Activated naive CD4-positive, alpha-beta T cell treated with anti-CD3 and anti-CD28 coated beads, Interleukin-2, amount 50 U/mL, for 72 hours (primary cell): ENCODE data around the gene SETBP1. TPM values are rescaled to one million over a fixed set of nuclear protein-coding genes. Genes with fewer than 3 reads are reported as not detected.

Experiments
- ATAC-seq, 2 donors: fragments of 150-1000 bp; cut with Tn5 transposase; 2 replicates each; pipeline ENCODE4 v1.10.0; 2021; ENCODE audit warnings: mild to moderate bottlenecking in 2 of 2, moderate library complexity in 2 of 2
- DNase-seq, 2 donors: peaks; one replicate each; pipeline ENCODE4 v3.0.0; 2021 to 2022; ENCODE audit warnings: low spot score in 2 of 2
- H3K27ac Mint-ChIP-seq, 2 donors: one replicate each; pipeline ENCODE4 v1.8.0; 2022; ENCODE audit warnings: mild to moderate bottlenecking in 2 of 2, mixed read lengths in 2 of 2
- H3K36me3 Mint-ChIP-seq, 2 donors: one replicate each; pipeline ENCODE4 v1.8.0; 2022; ENCODE audit warnings: mixed read lengths in 2 of 2
- H3K9me3 Mint-ChIP-seq, 2 donors: one replicate each; pipeline ENCODE4 v1.8.0; 2022; ENCODE audit warnings: mixed read lengths in 2 of 2
- total RNA-seq, 2 donors: library from RNA; stranded (reverse); gene quantifications; one replicate each; pipeline ENCODE4 v1.2.3, GENCODE V29; 2022

The SETBP1 gene
- total RNA-seq, 2 donors from 2014 or later, result 1.2 to 2.7 TPM

GRCh38 chr18:44911773-44912172 is 231.1 kb downstream of the SETBP1 start:
- Mint-ChIP-seq H3K36me3 (no peaks in the 10 kb centered on the region), H3K9me3 (peaks cover 5 to 8% of the 10 kb centered on the region in 2 donors), H3K27ac (no peak overlapping the region)
- ATAC-seq (no peak), DNase-seq (no peak)

DNA sequence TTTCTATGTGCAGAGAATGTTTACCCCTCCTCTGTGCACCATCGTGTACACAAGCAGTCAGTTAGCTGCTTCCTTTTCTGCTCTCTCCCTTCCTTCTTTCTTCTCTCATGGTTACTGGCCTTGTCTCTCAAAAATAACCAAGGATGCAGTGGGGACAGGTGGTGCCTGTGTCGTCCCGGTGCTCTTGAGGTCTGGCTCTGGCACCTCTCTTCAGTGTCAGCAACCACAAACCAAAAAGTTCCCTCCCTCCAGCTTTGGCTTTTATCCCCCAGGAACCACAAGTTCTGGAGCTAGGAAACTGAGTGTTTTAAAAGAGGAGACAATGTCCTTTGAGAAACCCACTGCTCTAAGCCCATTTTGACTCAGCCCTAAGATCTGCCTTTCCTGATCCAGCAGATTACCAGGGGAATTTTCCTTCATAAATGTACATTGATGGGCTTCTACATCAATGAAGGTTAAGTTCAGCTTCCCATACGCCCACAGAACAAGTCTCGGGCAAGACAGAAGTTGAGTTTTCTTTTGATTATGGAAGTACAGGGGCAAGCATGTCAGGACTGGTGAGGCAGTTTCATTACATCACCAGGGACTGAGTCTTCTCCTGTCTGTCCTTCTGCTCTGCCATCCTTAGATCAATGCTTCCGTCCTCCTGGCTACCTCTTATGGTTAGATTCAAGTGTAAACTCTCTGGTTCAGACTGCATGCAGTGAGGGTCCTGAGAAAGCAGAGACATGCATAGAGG is 232.2 kb downstream of the SETBP1 start:
- Mint-ChIP-seq H3K27ac (no peak overlapping the region), H3K9me3 (peaks cover 5 to 8% of the 10 kb centered on the region in 2 donors), H3K36me3 (no peaks in the 10 kb centered on the region)
- ATAC-seq (no peak), DNase-seq (no peak)

- DNase-seq (no peak), ATAC-seq (no peak)
- no peaks in the 10 kb centered on the region for H3K36me3 Mint-ChIP-seq
- H3K27ac Mint-ChIP-seq, result no peak overlapping the region
- H3K9me3 Mint-ChIP-seq, result peaks cover 4 to 5% of the 10 kb centered on the region in 2 donors
Measured at GRCh38 chr18:44914028-44914427, 233.3 kb downstream of the SETBP1 start.

GRCh38 chr18:44915213-44915612 is 234.5 kb downstream of the SETBP1 start:
- no peak for DNase-seq
- H3K9me3 Mint-ChIP-seq, result peaks cover 4 to 5% of the 10 kb centered on the region in 2 donors
- no peak overlapping the region for H3K27ac Mint-ChIP-seq
- no peaks in the 10 kb centered on the region for H3K36me3 Mint-ChIP-seq
- ATAC-seq, result no peak

DNA sequence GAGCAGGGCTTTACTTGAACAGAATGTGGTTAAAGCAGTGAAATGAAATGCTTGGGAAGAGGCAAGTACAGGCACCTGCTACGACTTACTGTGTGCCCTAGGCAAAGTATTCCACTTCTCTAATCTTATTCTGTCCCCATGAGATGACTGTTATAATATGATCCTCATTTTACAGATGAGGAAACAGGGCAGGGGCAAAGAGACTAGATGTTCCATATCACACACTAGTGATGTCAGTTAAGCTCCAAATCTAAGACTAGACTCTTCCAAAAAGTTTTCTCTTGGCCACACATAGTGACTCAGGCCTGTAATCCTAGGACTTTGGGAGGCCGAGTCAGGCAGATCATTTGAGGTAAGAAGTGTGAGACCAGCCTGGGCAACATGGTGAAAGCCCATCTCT is 235.0 kb downstream of the SETBP1 start:
- ATAC-seq (no peak), DNase-seq (no peak)
- Mint-ChIP-seq H3K27ac (no peak overlapping the region), H3K36me3 (no peaks in the 10 kb centered on the region), H3K9me3 (peaks cover 4 to 5% of the 10 kb centered on the region in 2 donors)

DNA sequence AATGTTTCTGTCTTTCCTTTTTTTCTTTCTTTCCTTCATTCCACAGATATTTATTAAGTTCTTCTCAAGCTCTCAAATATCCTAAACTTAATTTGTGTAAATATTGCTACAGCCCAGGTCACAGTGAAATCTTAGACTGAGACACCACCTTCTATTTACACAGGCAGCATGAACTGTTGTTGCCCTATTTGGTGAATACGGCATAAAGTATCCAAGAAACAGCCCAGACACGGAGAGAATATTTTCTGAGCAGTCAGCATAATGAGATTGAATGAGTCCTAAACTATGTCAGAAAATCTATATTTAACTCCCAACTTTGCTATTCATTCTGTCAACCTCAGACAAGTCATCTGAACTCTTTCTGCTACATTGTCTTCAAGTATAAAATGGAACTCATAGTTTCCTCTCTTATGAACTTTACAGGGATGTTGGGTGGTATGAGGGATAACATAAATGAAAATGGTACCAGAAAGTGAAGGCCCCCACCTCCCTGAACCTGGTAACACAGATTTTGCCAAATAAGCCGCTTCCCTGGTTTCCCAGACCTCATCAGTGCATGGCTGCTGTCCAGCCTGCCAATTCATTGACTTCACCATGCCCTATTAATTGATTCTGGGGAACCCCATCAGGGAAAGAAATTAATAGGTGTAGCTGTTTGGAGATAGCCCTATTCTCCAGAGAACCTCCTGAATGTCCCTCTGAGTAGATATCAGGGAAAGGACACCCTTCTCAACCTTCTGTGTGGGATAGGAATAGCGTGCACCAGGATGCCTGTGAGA is 235.9 kb downstream of the SETBP1 start:
- ATAC-seq (no peak), DNase-seq (no peak)
- H3K9me3 Mint-ChIP-seq, result peaks cover 4 to 5% of the 10 kb centered on the region in 2 donors
- H3K27ac Mint-ChIP-seq, result no peak overlapping the region
- no peaks in the 10 kb centered on the region for H3K36me3 Mint-ChIP-seq

- no peak for ATAC-seq
- Mint-ChIP-seq H3K9me3 (peaks cover 4 to 5% of the 10 kb centered on the region in 2 donors), H3K27ac (no peak overlapping the region), H3K36me3 (no peaks in the 10 kb centered on the region)
- no peak for DNase-seq
Measured at GRCh38 chr18:44917216-44918141, 236.8 kb downstream of the SETBP1 start.

GRCh38 chr18:44918142-44918476 is 237.4 kb downstream of the SETBP1 start:
- no peak overlapping the region for H3K27ac Mint-ChIP-seq
- DNase-seq (no peak), ATAC-seq (no peak)
- peaks cover 4 to 5% of the 10 kb centered on the region in 2 donors for H3K9me3 Mint-ChIP-seq
- no peaks in the 10 kb centered on the region for H3K36me3 Mint-ChIP-seq

DNA sequence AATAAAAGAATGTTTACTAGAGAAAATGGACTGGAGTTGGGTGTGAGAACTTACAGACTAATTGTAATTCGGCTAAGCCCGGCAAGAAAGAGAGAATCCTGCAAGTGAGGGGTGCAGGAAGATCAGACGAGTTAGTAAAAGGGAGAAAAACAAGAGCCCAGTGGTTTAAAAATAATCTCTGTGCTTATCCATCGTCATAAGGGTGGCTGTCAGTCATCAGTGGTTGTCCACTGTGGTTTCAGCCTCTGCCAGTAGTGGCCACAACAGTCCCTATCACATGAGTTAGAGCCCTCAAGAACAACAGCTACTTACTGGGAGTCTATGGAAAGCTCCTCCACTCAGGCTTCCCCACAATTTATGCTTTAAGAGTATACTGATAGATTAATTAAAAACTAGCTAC is 239.8 kb downstream of the SETBP1 start:
- DNase-seq (no peak), ATAC-seq (no peak)
- Mint-ChIP-seq H3K9me3 (no peaks in the 10 kb centered on the region), H3K27ac (no peak overlapping the region), H3K36me3 (no peaks in the 10 kb centered on the region)

DNA sequence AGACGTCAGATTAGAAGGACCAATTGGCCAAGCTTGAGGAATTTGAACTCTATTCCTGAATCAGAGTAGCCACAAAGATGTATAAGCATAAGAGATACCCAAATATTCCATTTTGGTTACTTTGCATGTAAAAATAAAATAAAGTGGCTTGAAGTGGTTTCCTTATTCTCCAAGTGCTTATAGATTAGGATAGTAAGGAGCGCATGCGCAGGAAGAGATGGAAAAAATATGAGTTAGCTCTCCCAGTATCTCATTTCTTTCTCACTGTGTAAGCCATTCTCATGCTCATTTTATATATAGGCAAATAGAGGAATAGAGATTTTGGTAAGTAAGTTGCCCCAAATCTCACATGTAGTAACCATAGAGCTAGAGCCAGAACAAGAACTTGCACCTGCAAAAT is 241.3 kb downstream of the SETBP1 start:
- no peak for ATAC-seq
- Mint-ChIP-seq H3K36me3 (no peaks in the 10 kb centered on the region), H3K9me3 (peaks cover 0 to 3% of the 10 kb centered on the region in 2 donors), H3K27ac (no peak overlapping the region)
- DNase-seq, result no peak

GRCh38 chr18:44922968-44923367 is 242.3 kb downstream of the SETBP1 start:
- H3K36me3 Mint-ChIP-seq, result no peaks in the 10 kb centered on the region
- H3K9me3 Mint-ChIP-seq, result peaks cover 0 to 3% of the 10 kb centered on the region in 2 donors
- no peak for ATAC-seq
- H3K27ac Mint-ChIP-seq, result no peak overlapping the region
- no peak for DNase-seq

DNA sequence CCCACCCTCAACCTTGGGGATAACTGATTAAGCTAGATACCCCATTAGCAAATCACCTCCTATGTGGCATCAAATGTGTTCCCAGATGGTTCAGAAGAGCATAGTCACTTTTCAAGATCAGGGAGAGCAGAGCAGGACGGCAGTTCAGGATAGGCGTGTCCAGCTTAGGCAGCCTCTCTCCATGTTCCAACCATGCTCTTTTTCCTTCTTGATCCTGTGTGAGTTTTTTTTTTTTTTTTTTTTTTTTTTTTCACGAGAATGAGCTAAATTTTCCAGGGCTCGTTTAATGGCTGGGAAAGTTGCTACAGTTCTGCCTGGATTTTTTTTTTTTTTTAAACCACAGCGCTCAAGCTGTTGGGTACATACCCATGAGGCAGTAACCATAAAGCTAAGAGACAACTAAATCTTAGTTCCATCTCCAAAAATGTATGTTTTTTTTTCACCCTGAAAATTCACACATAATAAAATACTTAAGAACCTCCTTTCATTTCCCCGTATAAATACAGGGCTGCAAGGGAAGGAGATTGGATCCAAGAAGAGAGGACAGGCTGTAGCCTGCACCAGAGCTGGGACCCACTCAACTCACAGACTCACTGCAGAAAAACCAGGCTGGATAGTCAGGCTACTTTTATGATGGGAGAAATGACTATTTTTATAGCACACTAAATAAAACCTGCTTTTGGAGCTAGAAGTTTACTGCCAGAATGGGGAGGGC is 244.3 kb downstream of the SETBP1 start:
- no peak for ATAC-seq
- no peak for DNase-seq
- no peak overlapping the region for H3K27ac Mint-ChIP-seq
- no peaks in the 10 kb centered on the region for H3K36me3 Mint-ChIP-seq
- H3K9me3 Mint-ChIP-seq, result peaks cover 0 to 3% of the 10 kb centered on the region in 2 donors

GRCh38 chr18:44927127-44927849 is 246.6 kb downstream of the SETBP1 start:
- Mint-ChIP-seq H3K27ac (no peak overlapping the region), H3K9me3 (peaks cover 1 to 8% of the 10 kb centered on the region in 2 donors), H3K36me3 (peaks cover under 1 to 15% of the 10 kb centered on the region in 2 donors)
- ATAC-seq, result peak in 1 of 2 donors; percentile 45
- DNase-seq, result no peak

- H3K36me3 Mint-ChIP-seq, result peaks cover 13 to 28% of the 10 kb centered on the region in 2 donors
Measured at GRCh38 chr18:44934901-44935300, 254.2 kb downstream of the SETBP1 start.

GRCh38 chr18:44935455-44935854 is 254.8 kb downstream of the SETBP1 start:
- DNase-seq (no peak), ATAC-seq (no peak)
- H3K36me3 Mint-ChIP-seq, result peaks cover 13 to 28% of the 10 kb centered on the region in 2 donors
- H3K27ac Mint-ChIP-seq, result no peak overlapping the region
- peaks cover 6 to 14% of the 10 kb centered on the region in 2 donors for H3K9me3 Mint-ChIP-seq

More at GRCh38 chr18:44934901-44935300, 254.2 kb downstream of the SETBP1 start:
- no peak overlapping the region for H3K27ac Mint-ChIP-seq
- DNase-seq (no peak), ATAC-seq (no peak)
- peaks cover 6 to 14% of the 10 kb centered on the region in 2 donors for H3K9me3 Mint-ChIP-seq

DNA sequence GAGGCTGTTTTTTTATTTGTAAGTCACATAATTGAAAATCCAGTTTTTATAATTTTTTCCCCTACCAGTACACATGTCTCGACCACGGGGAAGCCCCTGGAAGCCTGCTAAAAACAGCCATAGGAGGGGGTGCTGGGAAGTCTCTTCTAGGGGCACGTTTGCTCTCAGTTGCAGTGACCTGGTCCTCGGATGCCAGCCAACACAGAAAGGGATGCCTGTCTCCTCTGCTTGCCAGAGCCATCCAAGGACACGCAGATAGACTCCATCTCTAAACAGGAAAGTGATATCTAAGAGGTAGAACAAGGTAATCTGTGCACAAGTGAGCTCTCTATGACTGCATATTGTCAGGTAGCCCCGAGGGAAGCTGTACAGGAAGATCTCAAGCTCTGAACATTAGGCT is 255.8 kb downstream of the SETBP1 start:
- peaks cover 13 to 20% of the 10 kb centered on the region in 2 donors for H3K36me3 Mint-ChIP-seq
- no peak overlapping the region for H3K27ac Mint-ChIP-seq
- H3K9me3 Mint-ChIP-seq, result peaks cover 6 to 14% of the 10 kb centered on the region in 2 donors
- ATAC-seq, result no peak
- no peak for DNase-seq
